ENCODE measurements around the gene OSBPL5.

OSBPL5 gene

GRCh38 chr11:3077846-3078440, 87.2 kb downstream of the OSBPL5 start:
- TF ChIP-seq FOXP2 (optimal IDR thresholded peaks at IDR 0.05; ENCODE audit: borderline replicate concordance, extremely low read depth, extremely low read length, insufficient read depth) (no peak), REST (IDR thresholded peaks at IDR 0.05; ENCODE audit: insufficient read depth in 1 of 2, low read depth in 2 of 2, low read length in 2 of 2) (no peak), SIN3A (IDR thresholded peaks at IDR 0.05; ENCODE audit: borderline replicate concordance, insufficient read depth, low read length) (no peak), POLR2AphosphoS5 (IDR thresholded peaks at IDR 0.05; ENCODE audit: low read depth, low read length) (no peak), TAF1 (IDR thresholded peaks at IDR 0.05; ENCODE audit: borderline replicate concordance, insufficient read depth, low read length) (no peak)

- TF ChIP-seq TAF1 (IDR thresholded peaks at IDR 0.05; ENCODE audit: borderline replicate concordance, insufficient read depth, low read length): no peak
- TF ChIP-seq POLR2AphosphoS5 (IDR thresholded peaks at IDR 0.05; ENCODE audit: low read depth, low read length): no peak
- TF ChIP-seq FOXP2 (optimal IDR thresholded peaks at IDR 0.05; ENCODE audit: borderline replicate concordance, extremely low read depth, extremely low read length, insufficient read depth): no peak
- no peak for TF ChIP-seq REST (IDR thresholded peaks at IDR 0.05; ENCODE audit: insufficient read depth in 1 of 2, low read depth in 2 of 2, low read length in 2 of 2)
- no peak for TF ChIP-seq SIN3A (IDR thresholded peaks at IDR 0.05; ENCODE audit: borderline replicate concordance, insufficient read depth, low read length)
Observed at GRCh38 chr11:3077189-3077836, 87.8 kb downstream of the OSBPL5 start.

- TF ChIP-seq REST (IDR thresholded peaks at IDR 0.05; ENCODE audit: insufficient read depth in 1 of 2, low read depth in 2 of 2, low read length in 2 of 2) (no peak), TAF1 (IDR thresholded peaks at IDR 0.05; ENCODE audit: borderline replicate concordance, insufficient read depth, low read length) (no peak), POLR2AphosphoS5 (IDR thresholded peaks at IDR 0.05; ENCODE audit: low read depth, low read length) (no peak)
Observed at GRCh38 chr11:3074912-3075589, 90.1 kb downstream of the OSBPL5 start.

- TF ChIP-seq TAF1 (IDR thresholded peaks at IDR 0.05; ENCODE audit: borderline replicate concordance, insufficient read depth, low read length) (no peak), SIN3A (IDR thresholded peaks at IDR 0.05; ENCODE audit: borderline replicate concordance, insufficient read depth, low read length) (no peak), REST (IDR thresholded peaks at IDR 0.05; ENCODE audit: insufficient read depth in 1 of 2, low read depth in 2 of 2, low read length in 2 of 2) (no peak), POLR2AphosphoS5 (IDR thresholded peaks at IDR 0.05; ENCODE audit: low read depth, low read length) (no peak), FOXP2 (optimal IDR thresholded peaks at IDR 0.05; ENCODE audit: borderline replicate concordance, extremely low read depth, extremely low read length, insufficient read depth) (no peak)
Observed at GRCh38 chr11:3073029-3073435, 92.1 kb downstream of the OSBPL5 start.

All from PFSK-1 (cell line).